SKM-1 (cell line): ENCODE measurements around the gene SCYGR7.
"Not testable (repeated sequence)": the region's sequence is repeated elsewhere in the genome, so short reads cannot be mapped to it uniquely, and the experiment has no call there.

Experiments used
- DNase-seq: peaks from one replicate; lab custom pipeline; 2025; ENCODE audit not compliant: unreplicated experiment; lab: John Stamatoyannopoulos, UW

Gene SCYGR7, protein sequence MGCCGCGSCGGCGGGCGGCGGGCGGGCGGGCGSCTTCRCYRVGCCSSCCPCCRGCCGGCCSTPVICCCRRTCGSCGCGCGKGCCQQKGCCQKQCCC

DNA sequence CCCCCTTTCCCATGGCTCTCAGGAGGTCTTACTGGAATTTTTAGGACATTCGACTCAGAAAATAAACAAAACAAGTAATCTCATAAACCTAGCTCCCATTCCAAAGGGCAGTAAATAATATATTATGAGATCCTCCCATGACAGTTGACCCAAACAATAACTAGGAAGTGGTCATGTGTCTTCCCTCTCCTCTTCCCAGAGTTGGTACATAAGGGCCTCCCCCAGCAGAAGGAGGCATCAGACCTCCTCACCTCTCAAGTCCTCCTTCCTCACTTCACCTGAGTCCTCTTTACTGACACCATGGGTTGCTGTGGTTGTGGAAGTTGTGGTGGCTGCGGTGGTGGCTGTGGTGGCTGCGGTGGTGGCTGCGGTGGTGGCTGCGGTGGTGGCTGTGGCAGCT is at the start of gene SCYGR7:
TSS of gene SCYGR7 (plus strand) at position 301 of the 400 bp plus-strand sequence. CDS start at position 301, 0 bp downstream.
- DNase-seq: no peak

DNA sequence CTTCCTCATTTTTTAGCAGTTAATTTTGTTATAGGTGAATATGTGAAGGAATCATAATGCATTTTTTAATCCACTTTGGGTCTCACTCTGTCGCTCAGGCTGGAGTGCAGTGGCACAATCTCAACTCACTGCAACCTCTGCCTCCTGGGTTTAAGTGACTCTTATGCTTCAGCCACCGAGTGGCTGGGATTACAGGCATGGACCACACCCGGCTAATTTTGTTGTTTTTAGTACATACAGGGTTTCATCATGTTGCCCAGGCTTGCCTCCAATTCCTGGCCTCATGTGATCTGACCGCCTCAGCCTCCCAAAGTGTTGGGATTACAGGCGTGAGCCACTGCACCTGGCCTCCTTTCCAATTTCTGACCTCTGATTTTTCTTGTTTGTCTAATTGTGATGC is 43.9 kb upstream of the SCYGR7 start:
- no peak for DNase-seq

DNA sequence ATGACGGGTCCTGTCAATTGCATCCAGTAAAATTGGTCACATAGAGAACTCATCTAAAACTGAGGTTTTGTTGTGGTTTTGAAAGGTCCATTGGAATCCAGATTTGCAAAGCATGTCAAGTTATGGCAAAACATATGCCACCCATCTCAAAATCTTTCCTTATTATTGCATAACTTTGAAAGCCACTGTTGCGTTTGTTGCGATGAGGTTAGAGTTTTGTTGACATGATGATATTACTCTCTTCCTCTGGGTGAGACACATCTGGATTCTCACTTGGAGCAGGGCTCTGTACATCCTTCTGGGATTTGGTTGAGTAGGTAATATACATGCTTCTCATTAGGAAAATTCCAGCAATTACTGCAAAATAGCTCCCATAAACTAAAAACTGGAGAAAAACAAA is 40.9 kb upstream of the SCYGR7 start:
- no peak for DNase-seq

DNA sequence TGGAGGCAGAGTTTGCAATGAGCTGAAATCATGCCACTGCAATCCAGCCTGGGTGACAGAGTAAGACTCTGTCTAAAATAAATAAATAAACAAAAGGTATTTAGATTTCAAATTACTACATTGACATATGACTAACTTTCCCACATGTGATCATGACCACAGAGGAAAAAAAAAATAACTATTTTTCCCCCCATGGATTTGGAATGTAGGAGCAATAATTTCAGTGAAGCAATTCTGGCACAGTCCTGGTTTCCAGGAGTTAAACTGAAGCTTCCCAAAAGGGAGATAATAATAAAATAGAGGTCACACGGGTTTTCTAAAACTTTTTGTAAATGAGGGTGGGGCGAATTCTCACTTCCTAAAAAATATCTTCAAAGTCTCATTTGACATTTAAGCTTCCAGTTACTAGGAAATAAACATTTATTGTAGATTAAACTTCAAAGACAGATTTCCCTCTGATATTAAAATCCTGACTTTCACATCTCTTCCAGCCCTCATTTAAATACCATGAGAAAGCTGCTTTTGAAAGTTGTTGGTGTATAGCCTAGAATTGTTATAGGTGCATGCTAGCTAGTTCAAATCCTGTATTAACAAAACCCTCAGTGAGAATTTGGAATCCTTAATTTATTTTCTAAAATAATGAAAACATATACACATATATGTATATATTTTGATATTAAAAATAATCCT is 31.0 kb upstream of the SCYGR7 start:
- no peak for DNase-seq

DNA sequence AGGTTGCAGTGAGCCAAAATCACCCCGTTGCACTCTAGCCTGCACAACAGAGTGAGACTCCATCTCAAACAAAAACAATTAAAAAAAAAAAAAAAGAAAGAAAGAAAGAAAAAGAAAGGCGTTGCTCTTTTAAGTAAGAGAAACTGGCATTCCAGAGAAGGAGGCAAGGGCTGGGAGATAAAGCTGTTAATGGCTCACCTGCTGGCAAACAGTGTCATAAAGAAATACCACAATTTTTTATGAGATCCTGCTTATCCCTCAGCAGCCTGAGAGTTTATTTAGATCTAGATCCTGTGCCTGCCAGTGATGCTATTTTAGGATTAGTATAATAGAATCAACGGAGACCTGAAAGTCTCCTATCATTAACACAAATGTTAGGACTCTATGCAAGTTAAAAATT is 26.6 kb upstream of the SCYGR7 start:
- DNase-seq: no peak

DNA sequence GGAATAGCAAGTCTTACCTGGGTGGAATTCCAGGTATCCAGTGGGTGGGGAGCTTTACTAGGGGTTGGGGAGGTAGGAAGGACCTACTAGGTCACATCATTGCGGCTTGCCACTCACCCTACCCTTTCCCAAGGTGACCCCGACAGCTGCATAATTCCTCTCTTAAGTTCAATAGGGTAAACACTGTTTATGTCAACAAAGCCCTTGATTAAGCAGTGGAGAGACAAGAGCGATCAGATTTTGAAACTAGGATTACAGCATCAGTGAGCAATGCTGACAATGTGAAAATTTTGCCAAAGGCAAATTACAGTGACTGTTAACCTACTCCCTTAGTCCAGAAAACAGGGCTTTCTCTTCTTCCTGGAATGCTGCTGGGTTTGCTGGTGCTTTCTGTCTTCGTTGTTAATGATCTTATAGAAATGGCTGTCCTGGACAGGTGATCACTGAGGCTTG is 24.8 kb upstream of the SCYGR7 start:
- no peak for DNase-seq

DNA sequence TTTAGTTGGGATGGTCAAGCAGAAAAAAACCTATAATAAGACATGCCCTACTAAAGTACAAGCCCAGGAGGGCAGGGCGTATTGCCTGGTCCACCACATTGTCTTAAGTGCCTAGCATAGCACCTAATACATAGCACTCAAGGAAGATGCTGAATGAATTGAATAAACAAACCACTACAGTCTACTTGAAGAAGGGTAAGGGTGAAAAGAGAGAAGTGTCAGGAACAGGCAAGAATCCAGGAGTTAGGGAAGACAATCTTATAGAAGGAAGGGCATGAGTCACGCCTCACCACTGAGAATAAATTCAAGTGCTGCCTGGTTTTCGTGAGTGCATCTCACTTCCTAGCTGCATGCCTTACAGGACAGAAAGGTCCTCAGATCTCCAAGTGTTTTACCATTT is 24.2 kb upstream of the SCYGR7 start:
- DNase-seq: no peak

DNA sequence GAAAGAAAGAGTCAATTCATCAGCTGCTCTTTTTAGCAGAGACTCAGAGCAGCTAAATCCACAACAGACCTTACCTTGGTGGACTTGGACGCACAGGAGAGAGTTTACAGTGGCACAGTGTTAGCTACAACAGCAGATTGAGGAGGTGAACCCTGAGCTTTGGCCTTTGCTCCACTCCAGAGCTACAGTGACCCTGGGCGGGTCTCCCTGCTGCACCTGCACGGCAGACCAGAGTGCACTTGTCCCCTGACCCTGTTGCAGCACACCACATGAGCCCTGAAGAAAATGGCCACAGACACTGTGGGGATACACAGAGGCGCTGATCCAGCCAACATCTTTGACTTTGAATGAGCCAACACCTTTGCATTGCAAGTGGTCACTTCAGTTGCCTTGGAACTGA is 21.3 kb upstream of the SCYGR7 start:
- DNase-seq: no peak

DNA sequence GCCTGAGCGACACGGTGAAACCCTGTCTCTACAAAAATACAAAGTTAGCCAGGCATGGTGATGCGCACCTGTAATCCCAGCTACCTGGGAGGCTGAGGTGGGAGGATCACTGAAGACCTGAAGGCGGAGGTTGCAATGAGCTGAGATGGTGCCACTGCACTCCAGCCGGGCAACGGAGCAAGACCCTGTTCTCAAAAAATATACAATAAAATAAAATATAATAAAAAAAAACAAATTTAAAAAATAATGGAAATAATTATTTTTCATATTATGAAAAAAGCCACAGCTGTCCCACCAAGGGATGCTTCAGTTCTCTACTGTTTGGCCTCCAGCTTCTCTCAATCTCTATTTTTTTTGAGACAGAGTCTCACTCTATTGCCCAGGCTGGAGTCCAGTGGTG is 20.7 kb upstream of the SCYGR7 start:
- DNase-seq: no peak

DNA sequence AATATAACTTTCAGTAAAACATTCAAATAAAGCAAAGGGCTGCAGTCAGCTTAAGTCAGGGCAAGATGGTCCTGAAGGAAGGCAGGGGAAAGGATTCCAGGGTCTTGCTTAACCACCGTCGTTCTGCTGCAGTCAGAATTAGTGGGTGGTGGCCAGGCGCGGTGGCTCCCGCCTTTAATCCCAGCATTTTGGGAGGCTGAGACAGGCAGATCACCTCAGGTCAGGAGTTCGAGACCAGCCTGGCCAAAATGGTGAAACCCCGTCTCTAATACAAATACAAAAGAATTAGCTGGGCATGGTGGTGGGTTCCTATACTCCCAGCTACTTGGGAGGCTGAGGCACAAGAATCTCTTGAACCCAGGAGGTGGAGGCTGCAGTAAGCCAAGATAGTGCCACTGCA is 17.1 kb upstream of the SCYGR7 start:
- no peak for DNase-seq

DNA sequence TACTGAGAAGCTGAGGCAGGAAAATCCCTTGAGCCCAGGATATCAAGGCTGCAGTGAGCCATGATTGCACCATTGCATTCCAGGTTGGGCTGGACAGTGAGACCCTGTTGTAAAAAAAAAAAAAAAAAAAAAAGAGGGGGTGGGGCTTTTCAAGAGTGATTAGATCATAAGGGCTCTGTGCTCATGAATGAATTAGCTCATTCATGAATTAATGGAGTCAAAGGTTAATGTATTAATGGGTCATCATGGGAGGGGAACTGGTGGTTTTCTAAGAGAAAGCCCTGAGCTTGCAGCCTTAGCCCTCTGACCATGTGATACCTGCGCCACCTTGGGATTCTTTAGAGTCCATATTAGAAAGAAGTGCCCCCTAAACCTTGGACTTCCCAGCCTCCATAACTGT is 14.8 kb upstream of the SCYGR7 start:
- DNase-seq: no peak

DNA sequence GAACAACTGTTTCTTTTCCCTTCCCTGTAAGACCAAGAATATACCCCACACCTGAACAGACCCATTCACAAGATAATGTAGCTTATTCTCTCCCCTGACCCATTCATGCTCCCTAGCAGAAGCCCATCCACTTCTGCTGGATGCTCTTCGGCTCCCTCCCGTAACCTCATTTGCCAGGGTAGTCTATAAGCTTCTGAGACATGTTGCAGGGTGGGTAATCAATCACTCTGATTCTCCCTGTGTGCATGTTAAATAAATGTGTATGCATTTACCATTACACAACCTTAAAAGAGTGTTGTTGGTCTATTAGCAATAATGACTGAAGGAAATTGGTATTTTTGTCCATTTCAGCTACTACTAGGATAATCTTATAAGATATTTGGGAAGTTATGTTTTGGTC is 11.6 kb upstream of the SCYGR7 start:
- no peak for DNase-seq

DNA sequence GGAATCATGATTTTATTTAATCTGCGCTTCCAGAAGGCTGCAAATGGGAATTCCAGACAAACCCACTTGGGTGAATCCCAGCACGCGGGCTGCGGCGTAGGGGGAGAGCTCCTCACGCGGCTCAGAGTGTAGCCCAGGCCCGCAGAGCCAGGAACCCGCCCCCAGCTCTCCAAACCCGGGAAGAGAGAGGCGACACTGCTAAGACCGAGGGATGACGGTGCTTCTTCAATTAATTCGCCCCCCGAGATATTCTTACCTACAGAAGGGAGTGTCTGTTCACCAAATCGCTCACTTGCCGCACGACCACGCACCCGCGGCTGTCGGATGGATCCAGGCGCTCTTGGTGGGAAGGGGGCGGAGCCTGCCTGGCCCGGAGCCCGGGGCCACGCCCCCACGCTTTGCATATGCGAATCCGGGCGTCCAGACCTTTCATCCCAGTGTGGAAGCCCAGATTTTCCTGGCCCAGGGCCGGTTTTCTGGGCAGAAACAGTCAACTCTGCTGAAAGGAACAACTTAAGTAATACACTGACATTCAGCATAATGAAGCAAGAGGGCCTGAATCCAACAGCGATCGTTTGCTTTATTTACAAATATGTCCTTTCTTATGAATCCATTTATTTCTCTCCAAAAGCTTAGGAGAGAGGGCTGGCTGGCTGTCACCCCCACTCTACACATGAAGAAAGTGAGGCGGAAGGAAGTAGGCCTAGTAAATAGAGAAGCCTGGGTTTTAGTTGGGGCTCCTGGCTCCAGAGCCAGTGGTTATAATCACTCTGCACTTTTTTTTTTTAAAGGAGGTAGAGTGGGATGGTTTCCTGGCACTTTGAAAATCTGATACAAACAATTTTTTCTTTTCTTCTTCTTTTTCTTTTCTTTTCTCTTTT is 10.2 kb upstream of the SCYGR7 start, which contains the start of gene SLC19A3:
TSS of gene SLC19A3 (minus strand) at position 342 of the 881 bp plus-strand sequence. CDS start 15,710 bp downstream, outside the sequence.
- no peak for DNase-seq

DNA sequence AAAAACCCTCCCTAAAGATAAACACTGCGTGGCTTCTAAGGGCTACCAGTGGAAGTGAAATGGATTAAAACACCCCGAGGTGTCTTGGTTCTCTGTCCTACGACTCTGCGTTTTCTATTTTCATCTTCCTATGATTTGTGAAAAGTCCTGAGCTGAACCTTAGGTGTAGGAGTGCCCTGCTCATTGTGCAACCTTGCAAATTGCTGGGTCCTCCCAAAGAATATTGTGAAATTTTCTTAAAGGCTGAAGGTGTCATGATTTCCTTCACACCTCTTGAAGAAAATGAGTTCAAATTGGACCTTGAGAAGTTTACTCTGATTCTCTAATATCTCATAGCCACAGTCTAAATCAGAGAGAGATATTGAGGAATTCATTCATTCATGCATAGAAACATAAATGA is 8.5 kb upstream of the SCYGR7 start:
- DNase-seq: peak; percentile 5

DNA sequence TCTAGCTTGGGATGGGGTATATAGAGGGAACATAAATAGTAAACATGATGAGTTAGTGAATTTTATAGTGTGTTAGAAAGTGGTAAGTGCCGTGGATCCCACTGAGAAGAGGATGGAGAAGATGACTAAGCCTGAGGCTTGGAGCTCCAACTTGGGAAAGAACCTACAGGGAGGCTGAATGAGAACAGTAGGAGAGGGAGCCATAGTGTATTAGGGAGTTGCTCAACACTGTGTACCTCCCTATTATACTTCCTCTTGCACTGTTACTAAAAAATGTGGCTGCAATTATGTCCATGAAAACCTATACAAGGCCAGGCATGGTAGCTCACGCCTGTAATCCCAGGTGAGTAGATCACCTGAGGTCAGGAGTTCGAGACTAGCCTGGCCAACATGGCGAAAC is 7.5 kb upstream of the SCYGR7 start:
- DNase-seq: peak; percentile 24

DNA sequence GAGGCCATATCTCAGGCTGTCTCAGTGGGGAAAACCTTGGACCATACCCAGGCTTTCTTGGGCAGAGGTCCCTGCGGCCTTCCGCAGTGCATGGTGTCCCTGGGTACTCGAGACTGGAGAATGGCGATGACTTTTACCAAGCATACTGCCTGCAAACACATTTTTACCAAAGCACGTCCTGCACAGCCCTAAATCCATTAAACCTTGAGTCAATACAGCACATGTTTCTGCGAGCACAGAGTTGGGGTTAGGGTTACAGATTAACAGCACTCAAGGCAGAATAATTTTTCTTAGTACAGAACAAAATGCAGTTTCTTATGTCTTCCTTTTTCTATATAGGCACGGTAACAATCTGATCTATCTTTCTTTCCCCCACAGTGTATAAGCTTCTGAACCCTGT is 5.3 kb upstream of the SCYGR7 start:
- DNase-seq: not testable (repeated sequence)

DNA sequence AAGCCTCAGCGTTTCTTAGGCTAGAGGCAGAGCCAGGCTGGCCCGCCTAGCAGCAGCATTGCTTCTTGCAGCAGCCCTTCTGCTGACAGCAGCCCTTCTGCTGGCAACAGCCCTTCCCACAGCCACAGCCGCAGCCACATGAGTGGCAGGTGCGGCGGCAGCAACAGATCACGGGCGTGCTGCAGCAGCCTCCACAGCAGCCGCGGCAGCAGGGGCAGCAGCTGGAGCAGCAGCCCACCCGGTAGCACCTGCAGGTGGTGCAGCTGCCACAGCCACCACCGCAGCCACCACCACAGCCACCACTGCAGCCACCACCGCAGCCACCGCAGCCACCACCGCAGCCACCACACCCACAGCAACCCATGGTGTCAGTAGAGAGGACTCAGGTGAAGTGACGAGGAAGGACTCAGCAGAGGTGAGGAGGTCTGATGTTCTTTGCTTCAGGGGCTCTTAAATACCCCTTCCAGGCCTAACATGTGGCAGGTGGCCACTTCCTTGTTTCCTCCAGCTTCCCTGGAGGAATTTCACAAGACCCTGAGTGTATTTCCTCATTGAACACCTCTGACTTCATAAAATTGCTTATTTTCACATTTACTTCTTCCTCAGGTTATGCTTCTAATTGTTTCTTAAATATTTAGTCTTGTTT is 3.6 kb upstream of the SCYGR7 start, which contains the start of gene SCYGR6:
TSS of gene SCYGR6 (minus strand) at position 364 of the 646 bp plus-strand sequence. CDS start at position 364, 0 bp downstream.
- peak; percentile 13 for DNase-seq

DNA sequence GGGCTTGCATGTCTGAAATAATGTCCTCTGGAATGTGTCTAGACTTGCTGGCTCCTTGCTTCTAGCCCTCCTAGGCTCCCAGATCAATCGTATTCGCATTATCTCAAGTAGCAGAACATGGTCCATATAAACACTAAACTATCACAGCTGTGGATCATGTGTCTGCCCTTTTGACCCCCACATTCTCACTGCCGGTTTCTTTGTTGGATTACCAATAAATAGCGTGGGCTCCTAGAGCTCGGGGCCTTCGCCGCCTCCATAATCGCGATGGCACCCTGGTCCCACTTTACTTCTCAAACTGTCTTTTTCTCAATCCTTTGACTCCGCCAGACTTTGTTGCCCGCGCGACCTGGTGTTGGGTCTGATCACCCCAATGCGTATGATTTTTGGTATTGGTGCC is 11.2 kb downstream of the SCYGR7 start:
- DNase-seq: no peak

DNA sequence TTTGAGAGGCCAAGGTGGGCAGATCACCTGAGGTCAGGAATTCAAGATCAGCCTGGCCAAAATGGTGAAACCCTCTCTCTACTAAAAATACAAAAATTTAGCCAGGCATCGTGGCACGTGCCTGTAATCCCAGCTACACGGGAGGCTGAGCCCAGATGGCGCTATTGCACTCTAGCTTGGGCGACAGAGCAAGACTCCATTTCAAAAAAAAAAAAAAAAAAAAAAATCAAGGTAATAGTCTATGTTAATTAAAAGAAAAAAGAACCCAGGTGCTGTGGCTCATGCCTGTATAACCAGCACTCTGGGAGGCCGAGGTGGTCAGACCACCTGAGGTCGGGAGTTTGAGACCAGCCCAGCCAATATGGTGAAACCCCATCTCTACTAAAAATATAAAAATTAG is 12.6 kb downstream of the SCYGR7 start:
- not testable (repeated sequence) for DNase-seq

DNA sequence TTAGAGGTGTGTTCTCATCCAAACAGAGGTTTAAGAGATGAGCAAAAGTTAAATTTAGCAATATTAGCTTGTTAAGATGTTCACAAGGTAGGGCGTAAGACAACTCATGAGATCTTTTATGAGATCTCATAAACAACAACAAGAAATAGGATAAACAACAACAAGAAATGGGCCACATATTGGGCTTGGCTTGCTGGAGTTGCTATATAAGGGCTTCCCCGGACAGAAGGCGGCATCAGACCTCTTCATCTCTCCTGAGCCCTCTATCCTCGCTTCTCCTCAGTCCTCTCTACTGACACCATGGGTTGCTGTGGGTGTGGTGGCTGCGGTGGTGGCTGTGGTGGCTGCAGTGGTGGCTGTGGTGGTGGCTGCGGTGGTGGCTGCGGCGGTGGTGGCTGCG is 17.5 kb downstream of the SCYGR7 start, which contains the start of gene SCYGR8:
TSS of gene SCYGR8 (plus strand) at position 301 of the 400 bp plus-strand sequence. CDS start at position 301, 0 bp downstream.
- no peak for DNase-seq

DNA sequence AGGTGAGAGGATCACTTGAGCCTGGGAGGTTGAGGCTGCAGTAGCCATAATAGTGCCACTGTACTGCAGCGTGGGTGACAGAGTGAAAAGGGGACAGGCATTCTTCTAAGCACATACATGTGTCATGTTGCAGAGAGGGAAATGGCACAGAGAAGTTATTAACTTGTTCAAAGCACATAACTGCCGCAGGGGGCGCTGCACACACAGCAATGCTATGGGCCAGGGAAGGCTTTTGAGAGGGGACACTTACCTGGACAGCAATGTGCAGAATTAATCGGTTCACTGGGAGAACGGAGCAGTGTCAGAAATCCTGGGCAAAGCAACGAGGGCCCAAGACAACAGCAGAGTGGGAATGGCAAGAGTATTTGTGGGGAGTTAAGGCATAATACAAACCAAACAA is 19.9 kb downstream of the SCYGR7 start:
- DNase-seq: no peak
